ENCODE measurements around the gene DPM2.
A peak's percentile ranks its signal among the peaks of the same experiment; 100 is the strongest.

DPM2 gene

GRCh38 chr9:127953768-127954505 lies 16.3 kb upstream of the DPM2 start:
- no peak for DNase-seq

- DNase-seq = no peak
Observed at GRCh38 chr9:127953154-127953553, 15.5 kb upstream of the DPM2 start.

- peak; percentile 22 to 76 for DNase-seq
Observed at GRCh38 chr9:127950513-127951289, 13.0 kb upstream of the DPM2 start.

- peak in 1 of 2 experiments; percentile 19 for DNase-seq
Observed at GRCh38 chr9:127949827-127950512, 12.3 kb upstream of the DPM2 start.

- DNase-seq = peak; percentile 12 to 32
Observed at GRCh38 chr9:127947841-127948710, 10.4 kb upstream of the DPM2 start.

GRCh38 chr9:127946728-127947127 lies 9.1 kb upstream of the DPM2 start:
- no peak for DNase-seq

GRCh38 chr9:127945942-127946341 lies 8.3 kb upstream of the DPM2 start:
- no peak for DNase-seq

GRCh38 chr9:127945338-127945737 lies 7.7 kb upstream of the DPM2 start:
- DNase-seq = no peak

GRCh38 chr9:127944586-127945218 lies 7.0 kb upstream of the DPM2 start:
- no peak for DNase-seq

- DNase-seq = peak; percentile 81 to 95
Observed at GRCh38 chr9:127943731-127944144, 6.1 kb upstream of the DPM2 start.

GRCh38 chr9:127943011-127943662 lies 5.5 kb upstream of the DPM2 start:
- DNase-seq = no peak

GRCh38 chr9:127942216-127943010 lies 4.8 kb upstream of the DPM2 start:
- DNase-seq = peak in 1 of 2 experiments; percentile 50

GRCh38 chr9:127941961-127942215 lies 4.2 kb upstream of the DPM2 start:
- no peak for DNase-seq

GRCh38 chr9:127941062-127941960 lies 3.7 kb upstream of the DPM2 start:
- DNase-seq = no peak

GRCh38 chr9:127940593-127940992 lies 2.9 kb upstream of the DPM2 start:
- DNase-seq = no peak

GRCh38 chr9:127938298-127938690 lies 640 bp upstream of the DPM2 start:
- no peak for DNase-seq

- DNase-seq = no peak
Observed at GRCh38 chr9:127937056-127937387, 632 bp downstream of the DPM2 start.

GRCh38 chr9:127936347-127936852 lies 1.3 kb downstream of the DPM2 start:
- DNase-seq = no peak

- DNase-seq = no peak
Observed at GRCh38 chr9:127935765-127936221, 1.9 kb downstream of the DPM2 start.

- DNase-seq = no peak
Observed at GRCh38 chr9:127934986-127935385, 2.7 kb downstream of the DPM2 start.

All from NCI-H526 (cell line).